ENCODE measurements around the gene RPS28. TPM values are rescaled to one million over a fixed set of nuclear protein-coding genes. Genes with fewer than 3 reads are reported as not detected.
"Not testable (repeated sequence)": the region's sequence is repeated elsewhere in the genome, so short reads cannot be mapped to it uniquely, and the experiment has no call there.

RPS28 gene
- total RNA-seq, 2 experiments from 2014 or later, result 2,304 to 2,331 TPM

DNA sequence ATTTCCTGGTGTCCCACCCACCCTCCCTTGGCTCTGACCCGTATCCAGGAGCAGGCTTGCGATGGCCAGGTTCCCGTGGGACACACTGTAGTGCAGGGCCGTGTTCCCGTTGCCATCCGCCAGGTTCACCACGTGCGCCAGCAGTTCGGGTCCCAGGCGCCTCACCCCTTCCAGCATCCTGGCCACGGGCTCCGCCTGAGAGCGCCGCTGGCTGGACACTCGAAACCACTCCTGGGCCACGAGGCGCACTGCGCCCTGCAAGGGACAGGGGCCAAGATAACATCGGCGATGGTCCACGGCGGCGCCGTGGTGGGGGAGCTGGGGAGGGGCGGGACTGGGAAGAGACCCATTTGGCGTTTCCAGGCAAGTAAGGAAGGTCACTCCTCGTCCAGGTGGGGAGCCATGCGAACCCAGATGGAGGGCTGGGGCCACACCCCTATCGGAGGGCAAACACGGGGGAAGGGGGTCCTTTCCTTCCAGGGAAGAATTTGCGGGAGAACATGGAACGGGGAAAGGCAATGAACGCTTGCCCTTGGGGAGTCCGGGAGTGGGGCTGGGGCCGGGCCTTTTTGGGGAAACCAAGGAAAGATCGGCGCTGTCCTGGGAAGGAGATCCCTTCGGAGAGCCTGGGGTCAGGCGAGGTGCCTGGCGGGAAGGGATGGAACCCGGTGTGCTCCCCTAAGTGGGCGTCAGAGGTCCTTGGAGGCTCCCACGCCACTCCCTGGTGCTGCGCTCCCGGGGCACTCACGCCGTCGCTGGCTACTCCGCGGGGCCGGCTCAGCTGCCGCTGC, 11.9 kb downstream of the RPS28 start:
- no peak overlapping the region for H3K4me3 Mint-ChIP-seq
- DNase-seq, result no peak
- peaks cover 4% of the 10 kb centered on the region for H3K4me1 Mint-ChIP-seq

DNA sequence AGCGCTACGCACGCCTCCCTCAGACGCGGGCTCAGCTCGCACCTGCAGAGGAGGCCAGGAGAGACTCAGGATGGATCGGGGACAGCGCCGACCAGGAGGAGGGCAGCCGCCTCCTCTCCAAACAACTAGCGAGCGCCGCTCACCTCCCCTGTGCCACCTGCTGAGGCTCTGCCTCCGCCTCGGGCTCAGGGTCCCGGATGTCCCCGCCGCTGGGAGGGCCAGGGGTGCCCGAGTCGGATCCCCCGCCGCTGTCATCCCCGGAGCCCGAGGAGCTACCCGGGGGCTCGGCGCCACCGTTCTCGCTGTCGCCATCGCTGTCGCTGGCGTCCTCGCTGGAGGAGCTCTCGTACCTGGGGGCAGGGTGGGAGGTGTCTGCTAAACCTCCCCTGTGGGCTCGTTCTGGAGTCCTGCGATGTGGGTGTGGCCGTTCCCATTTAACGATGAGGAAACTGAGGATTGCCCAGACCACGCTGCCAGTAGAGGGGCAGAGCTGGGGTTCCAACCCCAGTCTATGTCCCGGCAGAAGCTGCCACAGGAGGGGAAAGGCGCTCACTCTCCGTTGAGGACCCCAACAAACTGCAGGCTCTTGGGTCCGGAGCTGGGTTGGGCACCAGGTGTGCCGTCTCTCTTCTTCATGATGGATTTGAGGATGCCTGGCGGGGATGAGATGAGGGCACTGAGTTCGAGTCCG, 12.6 kb downstream of the RPS28 start:
- Mint-ChIP-seq H3K9me3 (no peaks in the 10 kb centered on the region), H3K4me1 (peaks cover 4% of the 10 kb centered on the region), H3K27ac (no peak overlapping the region), H3K36me3 (no peaks in the 10 kb centered on the region), H3K4me3 (no peak overlapping the region), H3K27me3 (peaks cover 42% of the 10 kb centered on the region)
- DNase-seq, result no peak

More for the DNA sequence above, 11.9 kb downstream of the RPS28 start:
- Mint-ChIP-seq H3K27ac (no peak overlapping the region), H3K27me3 (peaks cover 37% of the 10 kb centered on the region), H3K36me3 (no peaks in the 10 kb centered on the region), H3K9me3 (no peaks in the 10 kb centered on the region)

DNA sequence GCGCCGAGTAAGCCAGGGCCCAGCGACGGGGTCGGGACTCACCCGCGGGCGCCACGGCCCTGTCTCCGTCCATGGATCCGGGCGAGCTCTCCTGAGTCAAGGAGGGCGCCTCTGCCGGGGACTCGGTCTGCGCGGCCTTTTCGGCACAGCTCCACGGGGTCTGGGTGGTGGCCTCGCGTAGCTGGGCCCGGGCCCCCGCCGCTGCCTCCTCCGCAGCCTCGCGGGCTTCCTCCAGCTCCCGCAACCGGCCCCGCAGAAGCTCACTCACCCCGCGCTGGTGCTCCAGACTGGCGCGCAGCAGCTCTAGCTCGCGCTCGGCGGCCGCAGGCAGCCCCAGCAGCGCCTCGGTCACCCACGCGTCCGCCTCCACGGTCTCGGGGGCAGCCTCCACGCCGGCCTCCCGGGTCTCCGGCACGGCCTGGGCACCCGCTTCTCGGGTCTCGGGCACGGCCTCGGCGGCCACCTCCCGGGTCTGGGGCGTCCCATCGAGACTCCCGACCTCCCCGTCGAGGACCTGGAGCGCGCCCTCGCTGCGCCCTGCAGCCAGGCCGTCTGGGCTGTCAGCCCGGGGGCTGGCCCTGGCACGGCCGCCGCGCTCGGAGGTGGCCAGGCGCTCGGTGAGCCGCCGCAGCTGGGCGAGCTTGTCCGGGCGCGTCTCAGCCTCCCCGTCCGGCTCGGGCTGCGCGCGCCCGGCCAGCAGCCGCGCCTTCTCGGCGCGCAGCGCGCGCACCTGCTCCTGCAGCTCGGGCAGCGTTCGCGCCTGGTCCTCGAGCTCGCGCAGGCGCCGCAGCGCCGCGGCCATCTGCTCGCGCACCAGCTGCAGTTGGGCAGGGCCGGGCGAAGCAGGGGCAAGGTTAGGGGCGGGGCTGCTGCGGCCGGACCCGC, 13.4 kb downstream of the RPS28 start:
- H3K27ac Mint-ChIP-seq, result no peak overlapping the region
- H3K36me3 Mint-ChIP-seq, result no peaks in the 10 kb centered on the region
- DNase-seq, result peak; percentile 73
- H3K4me1 Mint-ChIP-seq, result peaks cover 4% of the 10 kb centered on the region
- no peak overlapping the region for H3K4me3 Mint-ChIP-seq
- H3K9me3 Mint-ChIP-seq, result no peaks in the 10 kb centered on the region
- peaks cover 45% of the 10 kb centered on the region for H3K27me3 Mint-ChIP-seq

DNA sequence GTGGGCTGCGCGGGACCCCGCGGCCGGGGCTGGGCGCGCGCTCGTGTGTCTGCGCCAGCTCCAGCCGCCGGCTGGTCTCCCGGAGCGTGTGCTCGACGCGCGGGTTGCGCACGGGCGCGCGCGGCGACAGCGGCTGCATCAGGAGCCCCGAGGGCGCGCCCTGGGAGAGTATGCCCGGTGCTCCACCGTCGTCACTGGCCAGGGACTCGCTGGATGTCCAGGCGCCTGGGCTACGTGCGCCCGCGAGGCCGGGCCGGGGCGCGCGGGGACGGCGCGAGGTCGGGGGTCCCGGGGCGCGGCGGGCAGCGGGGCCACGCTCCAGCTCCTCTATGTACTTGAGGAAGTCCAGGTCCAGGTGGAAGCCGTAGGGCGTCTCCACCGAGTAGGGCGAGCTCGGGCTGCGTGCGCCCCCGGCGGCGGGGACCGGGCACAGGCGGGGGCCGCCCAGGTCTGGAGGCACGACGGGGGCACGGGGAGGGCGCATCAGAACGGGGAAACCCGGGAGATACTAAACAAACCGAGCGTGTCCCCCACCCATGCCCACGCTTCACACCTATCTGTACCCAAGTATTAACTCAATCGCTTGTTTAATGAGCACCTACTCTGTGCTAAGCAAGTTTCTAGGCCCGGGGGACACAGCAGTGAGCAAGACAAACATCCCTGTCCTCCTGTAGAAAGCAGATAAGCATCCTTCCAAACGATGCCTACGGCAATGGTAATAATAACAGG, 14.2 kb downstream of the RPS28 start:
- H3K27me3 Mint-ChIP-seq, result peaks cover 49% of the 10 kb centered on the region
- H3K4me3 Mint-ChIP-seq, result peak overlapping the region; percentile 40
- peaks cover 5% of the 10 kb centered on the region for H3K4me1 Mint-ChIP-seq
- no peaks in the 10 kb centered on the region for H3K36me3 Mint-ChIP-seq
- H3K9me3 Mint-ChIP-seq, result no peaks in the 10 kb centered on the region
- peak; percentile 60 for DNase-seq
- no peak overlapping the region for H3K27ac Mint-ChIP-seq

DNA sequence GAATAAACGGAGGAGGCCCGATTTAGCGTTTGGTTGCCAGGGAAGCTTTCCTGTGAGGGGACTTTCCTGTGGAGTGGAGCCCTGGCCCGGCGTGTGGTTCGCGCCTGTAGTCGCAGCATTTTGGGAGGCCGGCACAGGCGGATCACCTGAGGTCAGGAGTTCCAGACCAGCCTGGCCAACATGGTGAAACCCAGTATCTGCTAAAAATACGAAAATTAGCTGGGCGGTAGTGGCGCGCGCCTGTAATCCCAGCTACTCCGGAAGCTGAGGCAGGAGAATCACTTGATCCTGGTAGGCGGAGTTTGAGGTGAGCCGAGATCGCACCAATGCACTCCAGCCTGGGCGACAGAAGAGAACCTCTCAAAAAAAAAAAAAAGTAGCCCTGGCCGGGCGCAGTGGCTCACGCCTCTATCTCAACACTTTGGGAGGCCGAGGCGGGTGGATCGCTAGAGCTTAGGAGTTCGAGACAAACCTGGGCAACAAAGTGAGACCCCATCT, 14.8 kb downstream of the RPS28 start:
- Mint-ChIP-seq H3K9me3 (no peaks in the 10 kb centered on the region), H3K4me1 (peaks cover 7% of the 10 kb centered on the region), H3K27me3 (peaks cover 55% of the 10 kb centered on the region), H3K4me3 (peak overlapping the region; percentile 40), H3K36me3 (no peaks in the 10 kb centered on the region), H3K27ac (no peak overlapping the region)
- no peak for DNase-seq

DNA sequence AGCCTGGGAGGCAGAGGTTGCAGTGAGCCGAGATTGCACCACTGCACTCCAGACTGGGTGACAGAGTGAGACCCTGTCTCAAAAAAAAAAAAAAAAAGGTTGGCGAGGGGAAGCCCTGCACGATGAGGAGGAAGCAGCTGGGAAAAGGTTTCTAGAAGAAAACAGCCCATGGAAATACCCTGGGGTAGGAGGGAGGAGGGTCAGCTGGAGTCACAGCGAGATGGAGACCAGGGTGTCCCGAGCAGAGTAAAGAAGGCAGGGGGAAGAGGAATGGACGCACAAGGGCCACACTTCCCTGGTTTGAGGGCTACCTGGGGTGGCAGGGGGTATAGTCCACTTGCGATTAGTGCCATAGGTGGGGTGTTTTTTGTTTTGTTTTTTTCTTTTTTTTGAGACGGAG, 15.4 kb downstream of the RPS28 start:
- H3K4me3 Mint-ChIP-seq, result no peak overlapping the region
- no peak for DNase-seq
- no peaks in the 10 kb centered on the region for H3K9me3 Mint-ChIP-seq
- peaks cover 8% of the 10 kb centered on the region for H3K4me1 Mint-ChIP-seq
- no peaks in the 10 kb centered on the region for H3K36me3 Mint-ChIP-seq
- peaks cover 56% of the 10 kb centered on the region for H3K27me3 Mint-ChIP-seq
- no peak overlapping the region for H3K27ac Mint-ChIP-seq

DNA sequence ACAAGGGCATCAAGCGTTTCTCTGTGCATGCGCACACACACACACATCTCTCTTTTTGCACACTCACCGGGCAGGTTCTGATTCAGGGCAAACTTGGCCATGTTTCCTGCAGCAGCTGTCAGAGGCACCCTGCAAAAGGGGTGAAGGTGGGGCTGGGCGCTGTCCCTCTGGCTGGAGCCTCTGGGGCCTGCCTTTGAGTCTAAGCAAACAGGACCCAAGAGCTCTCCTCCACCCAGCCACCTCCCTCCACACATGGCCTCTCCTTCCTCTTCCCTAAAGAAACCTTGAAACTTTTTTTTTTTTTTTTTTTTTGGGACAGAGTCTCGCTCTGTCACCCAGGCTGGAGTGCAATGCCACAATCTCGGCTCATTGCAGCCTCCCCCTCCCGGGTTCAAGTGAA, 16.4 kb downstream of the RPS28 start:
- peaks cover 11% of the 10 kb centered on the region for H3K4me1 Mint-ChIP-seq
- H3K27ac Mint-ChIP-seq, result no peak overlapping the region
- H3K27me3 Mint-ChIP-seq, result peaks cover 56% of the 10 kb centered on the region
- DNase-seq, result no peak
- no peaks in the 10 kb centered on the region for H3K36me3 Mint-ChIP-seq
- H3K9me3 Mint-ChIP-seq, result no peaks in the 10 kb centered on the region
- H3K4me3 Mint-ChIP-seq, result no peak overlapping the region

DNA sequence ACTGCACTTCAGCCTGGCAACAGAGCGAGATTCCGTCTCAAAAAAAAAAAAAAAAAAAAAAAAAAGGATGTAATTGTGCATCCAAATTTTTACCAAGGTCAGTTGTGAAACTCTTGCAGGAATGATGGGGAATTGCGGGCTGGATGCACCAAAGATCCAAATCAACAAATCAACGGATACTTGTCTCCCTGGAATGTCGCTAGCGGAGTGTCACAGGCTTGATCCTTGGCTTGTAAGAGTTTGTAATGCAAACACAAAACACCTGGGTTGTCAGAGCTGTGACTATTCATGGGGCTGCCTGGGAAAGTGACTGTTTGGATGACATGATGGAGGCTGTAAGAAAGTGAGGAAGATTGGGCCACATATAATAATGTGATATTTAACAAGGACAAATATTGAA, 17.5 kb downstream of the RPS28 start:
- H3K27me3 Mint-ChIP-seq, result peaks cover 50% of the 10 kb centered on the region
- H3K4me3 Mint-ChIP-seq, result no peak overlapping the region
- no peak overlapping the region for H3K27ac Mint-ChIP-seq
- peaks cover 13% of the 10 kb centered on the region for H3K4me1 Mint-ChIP-seq
- no peaks in the 10 kb centered on the region for H3K9me3 Mint-ChIP-seq
- no peaks in the 10 kb centered on the region for H3K36me3 Mint-ChIP-seq
- DNase-seq, result no peak

DNA sequence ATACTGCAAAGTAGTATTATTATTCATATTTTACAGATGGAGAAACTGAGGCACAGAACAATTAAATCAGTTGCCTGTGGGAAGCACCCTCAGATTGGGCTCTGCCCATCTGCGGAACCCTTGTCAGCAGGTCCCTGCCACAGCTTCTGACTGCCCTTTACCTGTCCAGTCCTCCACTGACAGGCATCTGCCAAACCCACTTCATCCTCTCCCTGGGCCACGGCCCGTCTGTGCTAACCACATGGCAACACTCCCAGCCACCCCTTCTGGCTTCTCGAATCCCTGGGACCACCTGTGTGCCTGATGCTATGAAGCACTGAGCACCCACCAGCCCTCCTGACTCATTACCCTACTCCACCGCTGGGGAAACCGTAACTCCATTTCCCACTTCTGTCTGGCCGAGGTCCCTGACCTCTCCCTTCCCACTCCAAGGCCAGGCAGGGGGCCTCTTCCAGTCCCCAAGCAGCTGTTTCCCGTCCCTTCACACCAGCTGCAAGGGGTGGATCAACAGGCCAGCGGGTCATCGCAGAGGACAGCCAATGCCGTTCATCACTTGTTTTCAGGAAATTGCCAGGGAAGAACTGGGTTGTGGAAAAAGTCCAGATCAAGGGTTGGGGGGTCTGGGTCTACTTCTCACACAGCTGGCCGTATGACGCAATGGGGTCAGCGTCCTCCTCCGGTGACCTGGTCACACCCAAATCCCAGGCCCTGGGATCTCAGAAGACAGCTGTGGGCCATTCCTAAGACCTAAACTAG, 19.2 kb downstream of the RPS28 start:
- Mint-ChIP-seq H3K4me1 (peaks cover 11% of the 10 kb centered on the region), H3K9me3 (no peaks in the 10 kb centered on the region), H3K27me3 (peaks cover 43% of the 10 kb centered on the region), H3K27ac (no peak overlapping the region), H3K4me3 (no peak overlapping the region), H3K36me3 (no peaks in the 10 kb centered on the region)
- no peak for DNase-seq

DNA sequence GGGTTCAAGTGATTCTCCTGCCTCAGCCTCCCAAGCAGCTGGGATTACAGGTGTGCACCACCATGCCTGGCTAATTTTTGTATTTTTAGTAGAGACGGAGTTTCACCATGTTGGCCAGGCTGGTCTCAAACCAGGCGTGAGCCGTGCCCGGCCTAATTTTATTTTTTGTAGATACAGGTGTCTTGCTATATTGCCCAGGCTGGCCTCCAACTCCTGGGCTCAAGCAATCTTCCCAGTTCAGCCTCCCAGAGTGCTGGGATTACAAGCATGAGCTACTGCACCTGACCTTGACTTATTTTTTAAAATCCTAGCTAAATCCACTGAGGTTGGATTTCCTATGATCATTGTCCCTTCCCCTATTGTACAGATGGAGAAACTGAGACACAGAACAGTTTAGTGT, 20.2 kb downstream of the RPS28 start:
- not testable (repeated sequence) for DNase-seq, H3K9me3 Mint-ChIP-seq, H3K4me3 Mint-ChIP-seq, H3K27ac Mint-ChIP-seq, H3K36me3 Mint-ChIP-seq
- Mint-ChIP-seq H3K4me1 (peaks cover 10% of the 10 kb centered on the region), H3K27me3 (peaks cover 34% of the 10 kb centered on the region)

DNA sequence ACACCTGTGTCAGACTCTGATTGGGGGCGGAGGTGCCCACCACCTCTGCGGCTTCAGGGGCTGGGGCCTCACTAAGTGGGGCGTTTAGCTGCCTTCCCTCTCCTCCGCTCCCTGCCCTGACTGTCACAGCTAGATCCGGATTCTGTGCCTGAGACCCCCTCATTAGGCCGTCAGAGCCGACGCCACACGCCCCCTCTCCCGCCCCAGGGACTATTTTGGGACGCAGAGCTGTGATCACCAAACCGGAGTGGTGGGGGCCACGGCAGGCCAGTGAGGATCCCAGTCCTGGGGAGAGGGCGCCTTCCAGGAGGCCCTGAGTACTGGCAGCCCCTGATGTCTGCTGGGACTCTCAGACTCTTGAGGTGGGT, 21.0 kb downstream of the RPS28 start:
- Mint-ChIP-seq H3K4me3 (peak overlapping the region; percentile 42), H3K27ac (no peak overlapping the region)

DNA sequence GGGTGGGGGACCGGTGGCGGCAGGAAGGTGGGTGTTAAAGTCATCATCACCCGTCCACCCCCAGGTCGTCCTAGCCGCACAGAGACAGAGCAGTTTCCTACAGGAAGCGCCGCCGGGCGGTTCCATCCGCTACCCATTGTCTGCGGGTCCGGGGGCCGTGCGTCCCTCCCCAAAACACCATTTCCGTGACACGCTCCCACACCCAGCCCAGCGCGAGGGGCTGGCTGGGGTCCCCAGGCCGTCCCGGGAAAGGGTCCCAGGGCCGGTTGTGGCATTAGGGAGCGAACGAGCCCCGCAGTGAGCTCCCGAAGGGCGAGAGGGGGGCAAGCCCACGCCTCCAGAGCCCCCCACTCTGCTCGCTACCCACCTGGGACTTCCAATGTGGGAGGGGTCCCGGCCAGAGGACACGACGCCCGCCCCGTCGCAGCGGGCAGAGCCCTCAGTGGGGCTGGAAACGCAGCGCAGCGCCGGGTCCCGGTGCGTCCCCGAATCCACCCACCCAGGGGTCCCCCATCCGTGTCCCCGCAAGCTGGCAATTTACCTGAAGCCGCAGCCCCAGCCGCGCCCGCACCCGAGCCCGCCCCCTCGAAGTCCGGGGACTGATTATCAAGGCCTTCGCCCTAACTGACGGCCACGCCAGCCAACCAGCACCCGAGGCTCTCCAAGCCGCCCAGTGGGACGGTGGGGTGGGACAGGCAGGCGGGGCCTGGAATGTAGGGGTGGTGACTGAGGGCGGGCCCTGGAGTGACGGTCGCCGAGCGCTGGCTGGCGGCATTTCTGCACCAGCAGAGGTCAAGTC, 21.6 kb downstream of the RPS28 start, which contains the start of gene KANK3:
Gene KANK3 (minus strand): TSS at position 579 of the 799 bp plus-strand sequence. CDS start 5,434 bp downstream, outside the sequence.
- H3K27me3 Mint-ChIP-seq, result peaks cover 22% of the 10 kb centered on the region
- no peak within 1 kb of the TSS for H3K27ac Mint-ChIP-seq
- peak within 1 kb of the TSS; percentile 77 for H3K4me3 Mint-ChIP-seq
- peaks cover 9% of the 10 kb centered on the region for H3K4me1 Mint-ChIP-seq
- H3K9me3 Mint-ChIP-seq, result no peaks in the 10 kb centered on the region
- no peaks in the 10 kb centered on the region for H3K36me3 Mint-ChIP-seq
- peak; percentile 95 for DNase-seq

More for the DNA sequence above, 21.0 kb downstream of the RPS28 start:
- peaks cover 9% of the 10 kb centered on the region for H3K4me1 Mint-ChIP-seq
- H3K9me3 Mint-ChIP-seq, result no peaks in the 10 kb centered on the region
- H3K36me3 Mint-ChIP-seq, result no peaks in the 10 kb centered on the region
- H3K27me3 Mint-ChIP-seq, result peaks cover 28% of the 10 kb centered on the region
- no peak for DNase-seq

DNA sequence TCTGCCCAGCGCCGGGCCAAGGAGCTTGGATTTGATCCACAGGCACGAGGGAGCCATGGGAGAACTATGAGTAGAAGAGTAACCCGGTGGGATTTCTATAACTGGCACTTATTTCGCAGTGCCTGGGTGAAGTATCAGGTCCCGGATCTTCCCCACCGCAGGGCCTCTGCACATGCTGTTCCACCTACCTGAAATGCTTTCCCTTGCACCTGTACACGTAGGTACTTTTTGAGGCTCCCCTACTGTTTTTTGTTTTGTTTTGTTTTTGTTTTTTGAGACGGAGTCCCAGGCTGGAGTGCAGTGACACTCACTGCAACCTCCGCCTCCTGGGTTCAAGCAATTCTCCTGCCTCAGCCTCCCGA, 22.2 kb downstream of the RPS28 start:
- peaks cover 16% of the 10 kb centered on the region for H3K27me3 Mint-ChIP-seq
- H3K4me3 Mint-ChIP-seq, result peak overlapping the region; percentile 77
- no peak overlapping the region for H3K27ac Mint-ChIP-seq
- peaks cover 9% of the 10 kb centered on the region for H3K4me1 Mint-ChIP-seq
- H3K36me3 Mint-ChIP-seq, result no peaks in the 10 kb centered on the region
- DNase-seq, result no peak
- no peaks in the 10 kb centered on the region for H3K9me3 Mint-ChIP-seq
